GM12873 (cell line): ENCODE measurements around the gene PDSS2.

Experiments used
- TF ChIP-seq, protein P1 (sequence below): IDR thresholded peaks from 2 replicates; pipeline ENCODE4 v1.5.1; 2012; ENCODE audit warnings: low read depth, mild to moderate bottlenecking, moderate library complexity, low read length, control low read depth; ENCODE audit not compliant: insufficient read depth; ENCODE audit errors: missing control alignments

PDSS2 gene

DNA sequence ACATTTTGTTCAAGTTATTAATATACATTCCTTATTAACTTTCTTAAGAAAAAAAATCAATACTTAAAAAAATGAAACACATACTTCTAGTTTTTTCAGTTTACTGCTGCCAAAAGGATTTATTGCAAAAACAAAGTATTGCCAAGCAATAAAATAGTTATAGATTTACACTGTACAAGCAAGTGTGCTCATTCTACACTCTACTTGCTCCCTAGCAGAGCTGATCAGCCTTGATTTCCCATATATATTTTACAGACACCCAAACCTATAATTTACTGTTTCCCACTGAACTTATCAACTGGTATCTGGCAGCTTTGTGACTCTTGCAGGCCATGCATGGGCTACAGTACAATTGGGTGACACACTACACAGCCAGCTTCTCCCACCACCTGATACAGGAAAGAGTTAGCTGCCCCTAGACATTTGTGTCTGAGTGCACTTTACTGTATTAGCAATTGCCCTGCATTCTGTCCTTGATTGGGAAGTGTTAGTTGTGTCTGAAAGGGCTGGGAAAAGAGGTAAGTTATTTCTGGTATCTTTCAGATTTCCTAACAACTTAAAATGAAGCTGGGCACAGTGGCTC is 188.1 kb downstream of the PDSS2 start:
- TF ChIP-seq, protein P1, sequence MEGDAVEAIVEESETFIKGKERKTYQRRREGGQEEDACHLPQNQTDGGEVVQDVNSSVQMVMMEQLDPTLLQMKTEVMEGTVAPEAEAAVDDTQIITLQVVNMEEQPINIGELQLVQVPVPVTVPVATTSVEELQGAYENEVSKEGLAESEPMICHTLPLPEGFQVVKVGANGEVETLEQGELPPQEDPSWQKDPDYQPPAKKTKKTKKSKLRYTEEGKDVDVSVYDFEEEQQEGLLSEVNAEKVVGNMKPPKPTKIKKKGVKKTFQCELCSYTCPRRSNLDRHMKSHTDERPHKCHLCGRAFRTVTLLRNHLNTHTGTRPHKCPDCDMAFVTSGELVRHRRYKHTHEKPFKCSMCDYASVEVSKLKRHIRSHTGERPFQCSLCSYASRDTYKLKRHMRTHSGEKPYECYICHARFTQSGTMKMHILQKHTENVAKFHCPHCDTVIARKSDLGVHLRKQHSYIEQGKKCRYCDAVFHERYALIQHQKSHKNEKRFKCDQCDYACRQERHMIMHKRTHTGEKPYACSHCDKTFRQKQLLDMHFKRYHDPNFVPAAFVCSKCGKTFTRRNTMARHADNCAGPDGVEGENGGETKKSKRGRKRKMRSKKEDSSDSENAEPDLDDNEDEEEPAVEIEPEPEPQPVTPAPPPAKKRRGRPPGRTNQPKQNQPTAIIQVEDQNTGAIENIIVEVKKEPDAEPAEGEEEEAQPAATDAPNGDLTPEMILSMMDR: no peak

DNA sequence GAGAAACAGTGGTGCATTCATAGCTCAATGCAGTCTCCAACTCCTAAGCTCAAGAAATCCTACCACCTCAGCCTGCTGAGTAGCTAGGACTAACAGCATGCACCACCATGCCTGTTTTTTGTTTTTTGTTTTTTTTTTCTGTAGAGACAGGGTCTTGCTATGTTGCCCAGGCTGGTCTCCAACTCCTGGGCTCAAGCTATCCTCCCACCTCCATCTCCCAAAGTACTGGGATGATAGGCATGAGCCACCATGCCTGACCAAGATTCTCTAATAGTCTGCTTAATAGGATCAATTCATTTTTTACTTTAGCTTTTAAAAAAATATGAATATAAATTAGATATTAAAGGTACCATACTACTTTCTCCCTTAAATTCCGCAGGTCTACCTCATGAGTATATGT is 191.7 kb downstream of the PDSS2 start:
- TF ChIP-seq, protein P1: no peak

DNA sequence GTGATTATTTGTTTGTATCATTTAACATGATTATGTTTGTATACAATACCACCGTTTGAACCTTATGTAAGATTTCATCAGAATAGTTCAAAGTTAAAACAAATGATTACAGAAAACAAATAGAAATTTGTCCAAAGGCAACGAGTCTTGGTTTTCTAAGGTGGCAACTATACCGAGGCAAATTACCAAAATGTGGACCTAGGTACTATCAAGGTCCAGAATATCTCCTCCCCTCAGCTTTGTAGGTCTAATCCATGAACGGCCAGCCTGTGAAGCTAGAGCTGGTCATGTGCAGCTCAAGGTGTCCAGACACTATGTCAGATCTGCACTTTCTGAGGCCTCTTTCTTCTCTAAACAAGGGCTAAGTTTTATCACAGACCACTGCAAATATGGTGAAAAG is 192.4 kb downstream of the PDSS2 start:
- TF ChIP-seq, protein P1: no peak

DNA sequence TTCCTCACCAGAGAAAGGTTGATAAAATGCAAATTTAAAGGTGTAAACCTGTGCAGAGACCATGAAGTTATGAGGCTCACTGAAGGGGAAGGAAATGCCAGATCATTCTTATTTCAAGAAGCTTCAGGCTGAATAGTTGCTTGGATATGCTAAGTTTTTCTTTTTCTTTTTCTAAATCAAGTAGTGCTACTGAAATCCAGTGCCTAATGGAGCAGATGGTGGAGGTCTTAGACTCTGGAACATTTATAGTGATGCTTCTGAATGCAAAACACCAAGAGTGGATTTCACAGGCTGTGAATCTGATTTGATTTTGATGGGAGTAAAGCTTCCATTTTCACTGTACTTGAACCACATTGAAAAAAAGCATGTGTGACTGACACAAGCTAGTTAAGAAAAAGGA is 192.8 kb downstream of the PDSS2 start:
- TF ChIP-seq, protein P1: no peak

DNA sequence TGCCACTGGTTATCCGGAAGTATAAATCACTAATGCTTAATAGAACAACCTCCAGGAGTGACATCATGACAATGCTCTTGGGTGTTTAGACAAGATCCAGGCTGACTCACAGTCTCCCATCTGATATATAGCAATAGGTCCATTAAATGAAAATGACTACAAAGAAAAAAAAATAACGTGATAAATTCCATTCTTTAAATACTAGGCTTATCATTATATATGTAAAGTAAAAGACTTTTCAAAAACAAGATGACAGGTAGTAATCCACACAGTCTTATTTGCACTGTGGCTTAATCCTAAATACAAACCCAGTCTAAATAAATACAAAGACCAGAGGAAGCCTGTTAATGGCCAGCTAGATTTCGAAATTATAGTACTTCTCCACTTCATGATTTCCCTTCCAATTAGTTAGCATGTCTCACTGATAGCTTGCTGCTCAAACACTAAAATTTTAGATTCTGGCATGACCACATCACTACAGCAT is 195.0 kb downstream of the PDSS2 start:
- TF ChIP-seq, protein P1: no peak

DNA sequence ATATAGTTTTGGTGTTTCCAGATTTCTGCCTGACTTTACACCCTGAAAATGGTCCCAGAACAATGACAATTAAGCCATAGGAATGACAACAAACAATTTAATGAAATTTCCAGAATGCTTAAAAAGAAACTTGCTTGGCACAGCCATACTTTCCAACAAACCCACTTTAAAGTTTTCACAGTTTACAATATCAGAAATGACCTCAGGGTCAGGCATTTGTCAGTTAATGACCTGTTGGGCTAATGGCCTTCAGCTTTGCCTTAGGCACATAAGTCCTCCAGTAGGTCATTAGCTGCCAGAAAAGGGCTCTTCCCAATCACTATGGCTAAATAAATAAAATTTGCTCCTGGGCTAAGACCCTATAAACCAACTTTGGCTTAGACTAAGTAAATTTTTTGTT is 199.4 kb downstream of the PDSS2 start:
- TF ChIP-seq, protein P1: no peak

DNA sequence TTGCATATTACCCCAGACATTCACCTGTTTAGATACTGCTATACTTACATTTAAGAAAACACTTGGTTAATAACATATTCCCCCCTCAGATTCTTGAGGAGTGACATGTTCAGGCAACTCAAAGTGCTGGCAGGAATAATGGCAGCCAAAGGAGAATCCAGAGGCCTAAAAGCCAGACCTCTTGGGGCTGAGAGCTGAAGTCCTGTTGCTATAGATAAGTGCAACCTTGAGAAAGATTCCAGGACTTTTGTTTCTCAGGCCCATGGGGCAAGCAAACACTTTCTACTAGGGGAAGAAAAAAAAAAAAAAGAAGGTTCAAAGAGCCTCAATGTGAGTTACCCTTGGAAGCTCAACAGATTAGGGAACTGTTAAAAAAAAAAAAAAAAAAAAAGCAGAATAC is 211.2 kb downstream of the PDSS2 start:
- TF ChIP-seq, protein P1: no peak
